Measurements from ENCODE around the gene CBLN1. TPM values are rescaled to one million over a fixed set of nuclear protein-coding genes. Genes with fewer than 3 reads are reported as not detected.

The CBLN1 gene
- total and polyA plus RNA-seq, 2 of the 4 experiments (the other 2 are of a cell fraction): not detected

DNA sequence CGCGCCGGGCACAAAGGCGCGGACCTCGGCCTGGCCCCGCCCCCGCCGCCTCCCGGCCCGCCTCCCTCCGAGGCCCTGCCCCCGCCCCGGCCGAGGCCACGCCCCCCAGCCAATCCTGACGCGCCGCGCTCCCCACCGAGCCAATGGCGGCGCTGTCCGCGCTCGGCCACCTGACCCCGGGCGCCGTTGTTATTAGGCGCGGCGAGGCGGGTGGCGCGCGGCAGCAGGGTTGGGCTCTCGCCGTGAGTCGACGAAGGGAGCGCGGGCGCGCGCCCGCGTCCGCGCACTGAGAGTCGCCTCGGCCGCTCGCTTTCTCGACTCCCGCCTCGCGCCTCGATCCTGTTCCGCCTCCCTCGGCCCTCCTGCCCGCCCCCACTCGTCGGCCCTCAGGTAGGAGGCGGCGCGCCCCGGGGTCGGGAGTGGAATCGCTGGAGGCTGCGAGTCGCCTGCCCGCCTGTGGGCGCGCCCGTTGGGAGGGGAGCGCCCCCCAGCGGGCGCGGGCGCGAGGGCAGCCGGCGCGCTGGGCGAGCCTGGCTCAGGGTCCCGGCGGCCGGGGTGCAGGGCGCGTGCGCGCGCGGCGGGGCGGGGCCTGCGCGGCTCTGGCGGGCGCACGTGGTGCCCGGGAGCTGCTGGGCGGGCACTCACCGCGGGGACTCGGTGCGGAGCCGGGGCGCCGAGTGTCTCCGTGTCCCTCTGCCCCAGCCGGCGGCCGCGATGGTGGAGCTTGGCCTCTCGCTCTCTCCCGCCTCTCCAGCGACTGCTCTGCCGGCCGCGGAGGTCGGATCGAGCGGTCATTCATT, 405 bp upstream of the CBLN1 start:
- H4K20me1 ChIP-seq (ENCODE audit: insufficient read depth, low read length): no peaks in the 10 kb centered on the region
- H3K4ac ChIP-seq (ENCODE audit: low read depth, low read length): no peak overlapping the region
- H3K4me1 ChIP-seq (ENCODE audit: control insufficient read depth, insufficient read depth, low read length): no peaks in the 10 kb centered on the region
- H4K5ac ChIP-seq (ENCODE audit: low read depth, low read length): no peak overlapping the region
- peaks cover 55% of the 10 kb centered on the region for H3K27me3 ChIP-seq (ENCODE audit: control insufficient read depth, insufficient read depth, low read length)
- H3K27ac ChIP-seq (ENCODE audit: insufficient read depth, low read length): no peak overlapping the region
- no peak overlapping the region for H2BK5ac ChIP-seq (ENCODE audit: low read depth, low read length, poor library complexity, severe bottlenecking)
- dilution Hi-C loops (cut with HindIII; ENCODE audit: low sequenced_read_pairs, unreplicated experiment): no loop called here
- peak; percentile 94 for ATAC-seq (ENCODE audit: low read depth)
- DNase-seq: peak; percentile 16
- 2% methylated on average over 53 of the region's 124 CpGs; no CpG with 5 or more reads in 1 of the 2 experiments for WGBS, 2 experiments (ENCODE audit: extremely low coverage in 2 of 2, insufficient read length in 1 of 2)
- intact Hi-C loops (cut with micrococcal nuclease): no loop called here
- no peak overlapping the region for H2BK20ac ChIP-seq (ENCODE audit: low read depth, low read length)
- POLR2A ChIA-PET (ENCODE audit: unreplicated experiment): no interaction called here
- CTCF ChIA-PET: no interaction called here
- H3K79me1 ChIP-seq (ENCODE audit: low read depth in 1 of 2, low read length in 2 of 2): no peaks in the 10 kb centered on the region
- BruUV-seq (replicated peaks): no TSS peak
- H3K9me1 ChIP-seq (ENCODE audit: insufficient read depth, low read length): no peaks in the 10 kb centered on the region
- no peak overlapping the region for H4K8ac ChIP-seq (ENCODE audit: low read depth in 2 of 2, low read length in 2 of 2)
- no peak overlapping the region for H3K23ac ChIP-seq (ENCODE audit: low read depth, low read length)
- H3K56ac ChIP-seq (ENCODE audit: extremely low read depth, insufficient read depth, low read length): no peak overlapping the region
- in situ Hi-C loops (cut with MboI; ENCODE audit: low sequenced_read_pairs): no loop called here
- peak overlapping the region; percentile 70 for H2AFZ ChIP-seq (replicated peaks; ENCODE audit: low read length, poor library complexity)
- H3K9me3 ChIP-seq (ENCODE audit: control insufficient read depth, insufficient read depth, low read length): no peaks in the 10 kb centered on the region
- H2AK9ac ChIP-seq (replicated peaks; ENCODE audit: low read depth, low read length, poor library complexity): no peak overlapping the region
- H3K14ac ChIP-seq (replicated peaks; ENCODE audit: low read depth, low read length): no peak overlapping the region
- H3K4me2 ChIP-seq (ENCODE audit: low read depth, low read length): no peak overlapping the region
- no peak overlapping the region for H2BK15ac ChIP-seq (ENCODE audit: low read depth, low read length)
- H3K36me3 ChIP-seq (ENCODE audit: control insufficient read depth, insufficient read depth, low read length): no peaks in the 10 kb centered on the region
- TF ChIP-seq USF2 (IDR thresholded peaks at IDR 0.05; ENCODE audit: low read depth, low read length) (peak; percentile 58), SMC3 (IDR thresholded peaks at IDR 0.05; ENCODE audit: low read depth, low read length) (no peak)
- H3K4me3 ChIP-seq (ENCODE audit: insufficient read depth, low read depth, low read length): no peak overlapping the region
- no peak overlapping the region for H3K9ac ChIP-seq (ENCODE audit: low read depth, low read length)
- no peak overlapping the region for H2BK120ac ChIP-seq (ENCODE audit: low read depth, low read length)
- H2AK5ac ChIP-seq (ENCODE audit: low read depth, low read length): no peak overlapping the region
- no peak overlapping the region for H3K18ac ChIP-seq (ENCODE audit: low read depth, low read length)
- H4K91ac ChIP-seq (ENCODE audit: insufficient read depth, low read depth, low read length): no peak overlapping the region
